ENCODE results near the gene WIPF2.

The WIPF2 gene

DNA sequence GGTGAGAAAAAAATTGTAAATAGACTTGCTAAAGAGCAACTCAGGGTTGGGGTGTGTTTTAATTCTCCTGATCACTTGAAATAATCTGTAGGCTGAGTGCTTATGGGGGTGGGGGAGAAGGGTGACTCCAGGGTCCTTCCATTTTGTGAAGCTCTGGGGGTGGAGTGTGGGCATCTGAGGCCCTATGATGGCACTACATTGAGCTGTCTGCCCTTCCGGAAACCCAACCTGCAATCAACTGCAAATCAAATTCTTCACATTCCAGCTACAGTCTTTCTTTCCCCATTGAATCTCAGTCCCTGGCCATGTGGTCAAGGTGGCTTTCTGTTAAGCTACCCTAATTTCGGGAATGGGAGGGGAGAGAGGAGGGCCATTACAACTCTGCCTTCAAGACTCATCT, 62.6 kb downstream of the WIPF2 start:
- DNase-seq (ENCODE audit: low spot score) = no peak
- in situ Hi-C loops (cut with MboI; ENCODE audit: low pct_unique_long_range_greater_than_20kb, low sequenced_read_pairs, unreplicated experiment) = loop anchor here (10.0 kb wide), 1 partner anchor 77 kb away; no protein-coding TSS in a partner anchor
- TF ChIP-seq, protein P1, sequence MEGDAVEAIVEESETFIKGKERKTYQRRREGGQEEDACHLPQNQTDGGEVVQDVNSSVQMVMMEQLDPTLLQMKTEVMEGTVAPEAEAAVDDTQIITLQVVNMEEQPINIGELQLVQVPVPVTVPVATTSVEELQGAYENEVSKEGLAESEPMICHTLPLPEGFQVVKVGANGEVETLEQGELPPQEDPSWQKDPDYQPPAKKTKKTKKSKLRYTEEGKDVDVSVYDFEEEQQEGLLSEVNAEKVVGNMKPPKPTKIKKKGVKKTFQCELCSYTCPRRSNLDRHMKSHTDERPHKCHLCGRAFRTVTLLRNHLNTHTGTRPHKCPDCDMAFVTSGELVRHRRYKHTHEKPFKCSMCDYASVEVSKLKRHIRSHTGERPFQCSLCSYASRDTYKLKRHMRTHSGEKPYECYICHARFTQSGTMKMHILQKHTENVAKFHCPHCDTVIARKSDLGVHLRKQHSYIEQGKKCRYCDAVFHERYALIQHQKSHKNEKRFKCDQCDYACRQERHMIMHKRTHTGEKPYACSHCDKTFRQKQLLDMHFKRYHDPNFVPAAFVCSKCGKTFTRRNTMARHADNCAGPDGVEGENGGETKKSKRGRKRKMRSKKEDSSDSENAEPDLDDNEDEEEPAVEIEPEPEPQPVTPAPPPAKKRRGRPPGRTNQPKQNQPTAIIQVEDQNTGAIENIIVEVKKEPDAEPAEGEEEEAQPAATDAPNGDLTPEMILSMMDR (IDR thresholded peaks at IDR 0.05; ENCODE audit: extremely low read depth, insufficient read depth, missing control alignments) = no peak

DNA sequence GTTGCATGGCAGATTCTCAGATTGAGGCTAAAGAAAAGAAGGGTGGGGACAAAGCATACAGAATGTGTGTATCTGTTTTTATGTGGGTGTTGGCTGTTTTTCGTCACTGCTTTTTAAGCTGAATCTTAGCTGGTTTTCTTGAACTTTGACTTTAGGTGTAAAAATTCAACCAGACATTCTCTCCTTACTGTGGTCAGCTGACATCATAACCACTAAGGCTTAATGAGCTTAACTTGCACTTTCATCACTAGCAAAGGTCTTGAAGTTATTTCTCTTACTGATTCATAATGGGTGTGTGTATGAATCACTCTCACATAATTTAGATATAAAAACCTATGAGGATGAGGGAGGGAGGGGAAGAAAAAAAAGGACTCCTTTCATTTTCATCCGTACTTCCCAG, 64.6 kb downstream of the WIPF2 start:
- peak; percentile 39 for DNase-seq (ENCODE audit: low spot score)
- in situ Hi-C loops (cut with MboI; ENCODE audit: low pct_unique_long_range_greater_than_20kb, low sequenced_read_pairs, unreplicated experiment) = loop anchor here (10.0 kb wide), 1 partner anchor 79 kb away; no protein-coding TSS in a partner anchor
- TF ChIP-seq, protein P1 (IDR thresholded peaks at IDR 0.05; ENCODE audit: extremely low read depth, insufficient read depth, missing control alignments) = no peak

DNA sequence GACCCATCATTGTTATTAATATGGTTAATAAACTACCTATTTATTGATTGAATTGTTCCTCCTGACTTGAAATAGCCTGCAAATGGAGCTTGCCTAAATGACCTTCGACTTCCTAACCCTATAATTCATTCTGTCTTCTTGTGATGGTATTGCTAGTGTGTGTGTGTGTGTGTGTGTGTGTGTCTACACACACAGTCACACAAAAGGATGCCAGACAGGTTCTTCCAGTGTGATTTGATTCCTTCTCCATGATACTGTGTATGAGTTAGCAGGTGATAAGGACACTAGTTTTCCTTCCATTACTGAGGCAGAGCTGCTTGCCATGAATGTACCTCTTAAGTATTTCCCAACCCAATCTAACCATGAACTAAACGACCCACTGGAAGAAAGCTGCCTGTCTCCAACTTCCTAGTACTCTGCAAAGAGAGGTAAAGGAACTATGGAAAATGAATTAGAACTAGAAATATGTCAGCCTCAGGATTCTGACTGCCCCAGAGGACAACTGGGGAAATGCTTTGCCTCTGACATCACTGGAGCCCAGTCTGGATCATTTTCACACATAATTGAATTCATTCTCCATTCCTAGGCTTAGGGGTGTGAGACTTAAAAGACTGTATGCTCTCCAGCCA, 65.1 kb downstream of the WIPF2 start:
- in situ Hi-C loops (cut with MboI; ENCODE audit: low pct_unique_long_range_greater_than_20kb, low sequenced_read_pairs, unreplicated experiment) = loop anchor here (10.0 kb wide), 1 partner anchor 79 kb away; no protein-coding TSS in a partner anchor
- DNase-seq (ENCODE audit: low spot score) = no peak
- TF ChIP-seq, protein P1 (IDR thresholded peaks at IDR 0.05; ENCODE audit: extremely low read depth, insufficient read depth, missing control alignments) = no peak

DNA sequence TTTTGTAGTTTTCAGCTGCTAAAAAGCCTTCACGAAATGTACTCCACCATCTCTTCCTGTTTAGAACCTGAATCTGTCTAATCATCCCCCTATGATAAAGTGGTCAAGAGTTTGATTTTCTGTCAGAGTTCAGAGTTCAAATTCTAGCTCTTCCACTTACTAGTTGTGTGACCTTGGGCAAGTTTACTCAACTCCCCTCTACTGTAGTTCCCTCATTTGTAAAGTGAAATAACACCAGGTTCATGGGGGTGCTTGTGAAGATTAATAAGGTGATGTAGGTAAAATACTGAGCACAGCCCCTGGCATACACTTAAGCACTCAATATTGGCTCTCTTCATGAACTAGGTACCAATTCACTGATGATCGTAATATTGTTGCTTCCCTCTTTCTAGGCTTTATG, 67.4 kb downstream of the WIPF2 start:
- DNase-seq (ENCODE audit: low spot score) = no peak
- TF ChIP-seq, protein P1 (IDR thresholded peaks at IDR 0.05; ENCODE audit: extremely low read depth, insufficient read depth, missing control alignments) = no peak
- in situ Hi-C loops (cut with MboI; ENCODE audit: low pct_unique_long_range_greater_than_20kb, low sequenced_read_pairs, unreplicated experiment) = loop anchor here (10.0 kb wide), 1 partner anchor 82 kb away; no protein-coding TSS in a partner anchor

DNA sequence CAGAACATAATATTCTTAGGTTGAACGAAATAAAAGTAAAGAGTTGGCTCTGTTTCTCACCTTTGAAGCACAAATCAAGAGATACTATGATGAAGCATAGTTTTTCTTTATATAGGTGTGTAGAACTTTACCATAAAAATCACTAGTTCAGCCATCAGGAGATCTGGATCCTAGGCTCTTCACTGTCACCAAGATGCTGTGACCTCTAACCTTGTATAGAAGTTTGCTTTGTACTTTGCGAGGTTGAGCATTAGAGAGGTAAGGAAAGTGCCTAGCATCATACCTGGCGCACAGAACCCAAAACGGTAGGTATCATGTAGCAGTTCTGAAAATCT, 68.0 kb downstream of the WIPF2 start:
- TF ChIP-seq, protein P1 (IDR thresholded peaks at IDR 0.05; ENCODE audit: extremely low read depth, insufficient read depth, missing control alignments) = no peak
- no peak for DNase-seq (ENCODE audit: low spot score)
- in situ Hi-C loops (cut with MboI; ENCODE audit: low pct_unique_long_range_greater_than_20kb, low sequenced_read_pairs, unreplicated experiment) = loop anchor here (10.0 kb wide), 1 partner anchor 82 kb away; no protein-coding TSS in a partner anchor

DNA sequence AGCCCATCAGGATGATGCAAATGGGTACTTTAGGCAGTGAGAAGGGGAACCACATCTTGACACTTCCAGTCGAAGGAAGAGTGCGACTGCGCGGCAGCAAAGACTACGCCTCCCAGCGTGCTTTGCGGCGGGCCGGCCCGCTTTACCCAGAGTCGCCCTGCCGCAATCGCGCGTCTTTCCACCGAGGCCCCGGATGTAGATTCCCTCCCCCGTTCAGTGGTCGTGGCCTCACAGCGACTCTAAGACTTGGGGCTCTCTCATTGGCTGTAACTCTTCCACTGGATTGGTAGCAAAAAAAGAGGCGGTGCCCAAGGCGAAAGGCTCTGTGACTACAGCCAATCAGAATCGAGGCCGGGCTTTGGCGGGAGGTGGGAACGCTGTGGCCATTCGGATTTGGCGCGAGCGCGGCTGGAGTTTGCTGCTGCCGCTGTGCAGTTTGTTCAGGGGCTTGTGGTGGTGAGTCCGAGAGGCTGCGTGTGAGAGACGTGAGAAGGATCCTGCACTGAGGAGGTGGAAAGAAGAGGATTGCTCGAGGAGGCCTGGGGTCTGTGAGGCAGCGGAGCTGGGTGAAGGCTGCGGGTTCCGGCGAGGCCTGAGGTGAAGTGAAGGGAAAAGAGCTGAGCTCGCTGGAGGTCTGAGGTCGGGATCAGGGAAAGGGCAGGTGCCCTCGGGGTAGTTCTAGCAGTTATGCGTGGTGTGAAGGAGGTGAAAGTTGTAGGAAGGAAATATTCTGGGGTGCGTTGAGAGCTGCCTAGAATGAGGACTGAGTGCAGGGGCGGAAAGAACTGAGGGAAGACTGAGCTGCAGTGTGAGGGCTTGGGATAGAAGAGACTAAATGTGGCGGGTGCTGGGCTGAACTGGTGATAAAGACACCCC, 68.6 kb downstream of the WIPF2 start, which contains the start of gene CDC6:
CDC6 (plus strand) TSS at position 386 of the 876 bp plus-strand sequence. CDS start 1,542 bp downstream, outside the sequence.
- in situ Hi-C loops (cut with MboI; ENCODE audit: low pct_unique_long_range_greater_than_20kb, low sequenced_read_pairs, unreplicated experiment) = loop anchor here (10.0 kb wide), 1 partner anchor 83 kb away; no protein-coding TSS in a partner anchor
- TF ChIP-seq, protein P1 (IDR thresholded peaks at IDR 0.05; ENCODE audit: extremely low read depth, insufficient read depth, missing control alignments) = no peak

More for the DNA sequence above, 68.6 kb downstream of the WIPF2 start, which contains the start of gene CDC6:
- DNase-seq (ENCODE audit: low spot score) = peak; percentile 95

All from GM13977 (cell line).